Eye (tissue), 1 donor: ENCODE data around the gene STAT1.
"Not testable (repeated sequence)": the region's sequence is repeated elsewhere in the genome, so short reads cannot be mapped to it uniquely, and the experiment has no call there.

ENCODE experiments used
- DNase-seq: peaks from one replicate; pipeline ENCODE4 v3.0.0-alpha.2; 2015

Gene STAT1

GRCh38 chr2:190979906-190980629 is 33.9 kb downstream of the STAT1 start:
- DNase-seq, result peak; percentile 56

DNA sequence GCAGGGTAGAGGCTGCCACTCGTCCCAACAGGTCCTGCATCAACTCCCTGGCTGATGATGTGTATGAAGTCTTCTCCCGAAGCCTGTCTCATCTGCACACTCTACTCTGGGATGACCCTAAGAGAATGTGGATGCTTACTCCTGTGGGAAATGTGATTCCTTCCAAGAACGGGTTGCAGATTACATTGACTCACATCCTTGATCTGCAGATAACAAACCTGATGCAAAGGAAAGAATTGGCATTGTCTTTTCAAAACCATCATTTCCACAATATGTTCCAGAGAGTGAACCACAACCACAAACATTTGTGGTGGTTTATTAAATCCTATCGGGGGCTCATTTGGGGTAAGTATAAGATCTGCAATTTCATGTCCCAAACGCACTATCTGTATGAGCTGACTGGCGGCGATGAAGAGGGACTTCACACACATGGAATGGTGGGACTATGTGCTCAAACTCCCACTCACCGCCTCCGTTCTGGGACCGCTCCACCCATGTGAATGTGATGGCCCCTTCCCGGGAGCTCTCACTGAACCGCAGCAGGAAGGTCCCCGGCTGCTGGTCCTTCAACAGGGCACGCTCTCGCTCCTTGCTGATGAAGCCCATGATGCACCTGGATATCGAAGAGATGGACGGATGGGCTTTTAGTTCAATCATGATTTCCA is 35.5 kb downstream of the STAT1 start:
- DNase-seq, result no peak

GRCh38 chr2:190977505-190977904 is 36.5 kb downstream of the STAT1 start:
- no peak for DNase-seq

GRCh38 chr2:190976521-190976920 is 37.5 kb downstream of the STAT1 start:
- DNase-seq, result no peak

DNA sequence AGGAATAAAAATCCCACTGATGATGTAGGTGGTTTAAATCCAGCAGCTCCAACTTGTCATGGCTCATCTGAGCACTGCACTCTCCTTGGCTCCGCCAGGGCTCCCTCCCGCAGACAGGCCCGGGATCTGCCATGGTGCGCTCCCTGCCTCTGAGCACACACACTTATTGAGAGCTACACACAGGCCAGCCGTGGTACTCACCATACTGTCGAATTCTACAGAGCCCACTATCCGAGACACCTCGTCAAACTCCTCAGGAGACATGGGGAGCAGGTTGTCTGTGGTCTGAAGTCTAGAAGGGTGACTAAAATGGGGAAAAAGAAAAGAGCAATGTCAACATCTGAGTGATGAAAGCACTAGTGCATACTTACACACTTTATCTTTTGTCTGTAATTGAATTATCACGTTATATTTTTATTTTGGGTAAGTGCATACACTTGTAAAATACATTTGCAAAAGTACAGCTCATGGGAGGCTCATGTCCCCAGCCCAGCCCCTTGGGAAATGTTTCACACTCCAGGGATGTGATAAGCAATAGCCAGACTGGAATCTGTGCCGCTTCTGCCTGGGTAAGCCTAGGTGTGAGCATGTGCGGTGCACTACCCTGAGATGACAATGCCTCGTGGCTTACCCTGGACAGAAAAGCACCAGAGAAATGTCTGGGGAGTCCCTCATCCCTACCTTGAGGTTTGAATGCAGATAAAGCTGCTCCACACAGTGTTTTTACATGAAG is 39.2 kb downstream of the STAT1 start:
- DNase-seq, result no peak

- no peak for DNase-seq
These were observed 40.0 kb downstream of the STAT1 start for GRCh38 chr2:190973726-190974628.

- DNase-seq, result no peak
These were observed 40.7 kb downstream of the STAT1 start for GRCh38 chr2:190973262-190973661.

GRCh38 chr2:190972846-190973245 is 41.1 kb downstream of the STAT1 start:
- no peak for DNase-seq

DNA sequence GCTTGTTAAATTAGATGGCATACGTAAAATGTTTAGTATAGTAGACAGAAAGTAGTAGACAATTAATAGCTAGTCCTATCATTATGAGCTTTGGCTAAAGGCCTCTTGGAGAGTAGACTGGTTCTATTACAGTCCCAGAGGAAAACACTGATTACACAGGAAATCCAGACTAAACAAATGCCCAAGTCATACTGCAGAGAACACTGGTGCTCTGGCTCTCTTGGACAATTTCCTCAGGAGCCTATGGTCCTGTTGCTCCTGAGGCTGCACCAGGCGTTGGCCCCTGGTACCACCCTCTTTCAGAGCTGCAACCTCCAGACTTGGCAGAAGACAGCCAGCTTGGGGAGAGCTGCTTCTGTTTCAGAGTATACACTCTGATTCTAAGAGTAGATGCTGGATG is 41.8 kb downstream of the STAT1 start:
- DNase-seq, result no peak

DNA sequence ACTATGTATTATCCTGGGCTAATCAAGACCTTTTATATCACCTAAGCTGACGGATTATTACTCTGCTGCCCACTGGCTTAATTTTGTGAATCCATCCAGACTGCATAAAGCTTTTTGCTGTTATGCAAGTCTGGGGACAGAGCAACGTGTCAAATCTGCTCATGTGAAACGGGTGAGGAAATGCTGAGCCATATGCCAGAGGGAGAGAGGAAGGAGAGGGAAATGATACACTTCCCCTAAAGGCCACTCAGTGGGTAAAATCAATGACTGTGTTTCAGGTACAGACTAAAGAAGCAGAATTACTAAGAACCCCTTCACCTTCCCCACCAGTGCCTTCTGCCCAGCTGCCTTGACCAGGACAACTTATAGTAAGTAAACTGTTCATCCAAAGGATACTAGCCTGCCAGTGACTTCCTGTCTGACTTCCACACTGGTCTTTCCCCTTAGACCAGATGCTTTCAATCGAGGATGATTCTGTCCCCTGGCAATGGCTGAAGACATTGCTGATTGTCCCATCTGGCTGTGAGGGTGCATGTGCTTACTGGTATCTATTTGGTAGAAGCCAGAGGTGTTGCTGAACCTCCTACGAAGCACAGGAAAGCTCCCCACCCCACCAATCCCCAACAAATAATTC is 43.0 kb downstream of the STAT1 start:
- DNase-seq, result no peak

DNA sequence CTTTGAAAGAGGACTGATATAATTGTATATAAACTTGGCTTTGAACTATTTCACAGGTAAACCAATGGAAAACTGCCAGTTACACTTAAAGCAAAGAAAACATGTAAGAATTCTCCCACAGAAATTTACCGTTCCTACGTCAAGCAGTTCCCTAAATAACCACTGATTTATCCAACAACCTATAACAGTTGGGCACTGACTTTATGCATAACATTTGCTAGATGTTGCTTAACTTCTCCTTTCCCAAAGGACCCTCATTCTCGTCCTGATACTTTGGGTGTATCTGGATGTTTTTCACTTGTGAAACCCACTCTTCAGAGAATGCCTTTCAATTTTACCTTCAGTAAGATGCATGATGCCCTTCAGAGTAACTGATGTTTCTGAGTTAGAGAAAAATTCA is 43.8 kb downstream of the STAT1 start:
- no peak for DNase-seq

DNA sequence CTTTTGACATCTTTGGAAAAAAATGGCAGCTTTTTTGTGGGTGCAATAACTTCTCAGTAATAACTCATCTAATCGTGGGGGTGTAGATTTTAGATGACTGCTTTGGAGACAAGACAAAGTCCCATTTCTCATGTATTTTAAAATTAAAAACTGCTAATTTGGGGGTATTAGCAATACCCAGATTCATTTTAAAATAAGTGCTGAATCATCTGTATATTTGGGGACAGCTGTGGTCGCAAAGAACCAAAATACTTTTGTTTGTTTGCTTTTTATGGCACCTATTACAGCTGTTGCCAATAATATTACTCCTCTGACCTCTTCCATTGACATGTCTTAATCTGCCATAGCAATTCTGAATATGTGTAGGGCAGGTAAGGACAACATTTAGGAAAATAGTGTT is 45.4 kb downstream of the STAT1 start:
- no peak for DNase-seq

- DNase-seq, result no peak
These were observed 48.3 kb downstream of the STAT1 start for GRCh38 chr2:190965580-190966222.

DNA sequence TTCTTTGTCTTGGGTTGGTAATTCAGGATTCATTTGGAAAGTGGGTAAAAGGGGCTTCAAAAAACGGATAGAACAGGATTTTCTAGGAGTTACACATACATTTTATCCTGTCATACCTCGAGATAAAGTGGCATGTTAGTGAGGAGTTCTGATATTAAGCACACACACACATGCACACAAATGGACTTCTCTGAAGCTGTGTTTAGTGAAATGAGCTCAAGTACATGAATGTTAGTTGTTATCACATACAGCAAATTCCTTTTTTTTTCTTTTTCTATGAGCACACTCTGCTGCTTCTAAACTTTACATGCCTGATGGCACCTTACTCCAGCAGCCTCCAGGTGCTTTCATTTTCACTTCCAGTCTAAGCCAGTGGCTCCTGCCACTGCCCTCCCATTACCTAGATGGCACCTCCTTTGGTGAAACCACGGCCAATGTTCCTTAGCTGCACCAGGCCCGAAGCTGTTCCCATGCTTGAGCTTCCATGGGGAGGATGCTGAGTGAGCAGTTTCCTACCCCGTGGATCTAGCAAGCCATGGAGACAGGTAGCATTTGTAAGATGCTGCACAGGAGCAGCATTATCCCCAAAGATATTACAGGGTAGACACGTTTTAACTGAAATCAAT is 49.7 kb downstream of the STAT1 start:
- no peak for DNase-seq

DNA sequence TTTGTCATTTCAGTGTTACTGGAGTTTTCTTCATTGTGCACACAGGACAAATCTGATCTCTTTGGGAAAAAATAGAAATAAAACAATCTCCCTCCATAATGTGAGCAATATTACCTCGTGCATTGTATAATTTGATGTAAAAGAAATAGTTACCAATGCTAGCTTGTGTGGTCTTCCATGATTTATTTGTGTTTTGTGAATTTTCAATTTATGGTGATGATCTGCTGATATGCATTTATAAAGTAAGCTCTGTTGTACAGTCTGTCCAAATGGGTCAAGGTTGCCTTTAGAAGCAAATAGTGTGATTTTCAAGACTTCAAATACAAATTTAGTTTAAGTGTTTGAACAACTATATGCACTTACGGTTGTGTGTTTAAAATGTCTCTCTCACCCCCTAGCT is 50.9 kb downstream of the STAT1 start:
- DNase-seq, result no peak

DNA sequence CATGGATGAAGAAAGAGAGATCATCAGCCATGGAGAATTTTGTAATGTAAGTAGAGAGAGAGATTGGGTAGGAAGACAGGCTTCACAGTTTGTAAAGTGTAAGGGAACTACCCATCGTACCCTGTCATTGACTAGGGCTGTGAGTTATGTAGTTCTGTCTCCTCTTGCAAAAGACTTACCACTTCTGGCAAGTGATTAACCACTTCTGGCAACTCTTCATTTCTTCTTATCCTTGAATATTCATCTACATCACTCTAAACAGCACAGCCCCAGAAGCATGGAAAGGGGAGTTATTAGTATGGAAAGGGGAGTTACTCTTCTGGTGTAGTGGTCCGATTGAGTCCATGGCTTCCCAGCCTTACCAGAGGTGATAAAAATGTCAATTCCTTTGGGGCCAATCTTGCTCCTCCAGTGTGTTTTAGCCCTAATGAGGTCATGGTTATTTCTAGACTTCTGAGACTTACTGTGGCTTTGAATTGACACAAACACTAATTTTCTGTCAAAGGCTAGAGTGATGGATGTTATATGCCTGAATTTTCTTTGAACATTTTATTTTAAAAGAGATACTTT is 52.0 kb downstream of the STAT1 start:
- DNase-seq, result no peak

DNA sequence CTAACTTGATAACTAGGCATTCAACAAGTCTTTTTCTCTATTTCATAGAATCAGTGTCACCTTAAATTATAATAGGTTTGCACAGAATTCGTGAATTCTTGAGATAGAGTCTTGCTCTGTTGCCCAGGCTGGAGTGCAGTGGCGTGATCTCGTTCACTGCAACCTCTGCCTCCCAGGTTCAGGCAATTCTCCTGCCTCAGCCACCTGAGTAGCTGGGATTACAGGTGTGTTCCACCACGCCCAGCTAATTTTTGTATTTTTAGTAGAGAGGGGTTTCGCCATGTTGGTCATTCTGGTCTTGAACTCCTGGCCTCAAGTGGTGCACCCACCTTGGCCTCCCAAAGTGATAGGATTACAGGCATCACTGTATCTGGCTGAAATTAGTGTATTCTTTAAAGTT is 52.9 kb downstream of the STAT1 start:
- DNase-seq, result not testable (repeated sequence)

GRCh38 chr2:190959911-190960788 is 53.8 kb downstream of the STAT1 start:
- no peak for DNase-seq

GRCh38 chr2:190953257-190953656 is 60.7 kb downstream of the STAT1 start:
- DNase-seq, result no peak

- no peak for DNase-seq
These were observed 63.4 kb downstream of the STAT1 start for GRCh38 chr2:190950566-190950991.
